HS-27A (cell line): ENCODE data around the gene TMEM248.
"Not testable (repeated sequence)": the region's sequence is repeated elsewhere in the genome, so short reads cannot be mapped to it uniquely, and the experiment has no call there.

Source experiments
- DNase-seq: peaks from one replicate; pipeline ENCODE4 v3.0.0-alpha.2; 2012; ENCODE audit warnings: low read depth, missing footprints

The TMEM248 gene

DNA sequence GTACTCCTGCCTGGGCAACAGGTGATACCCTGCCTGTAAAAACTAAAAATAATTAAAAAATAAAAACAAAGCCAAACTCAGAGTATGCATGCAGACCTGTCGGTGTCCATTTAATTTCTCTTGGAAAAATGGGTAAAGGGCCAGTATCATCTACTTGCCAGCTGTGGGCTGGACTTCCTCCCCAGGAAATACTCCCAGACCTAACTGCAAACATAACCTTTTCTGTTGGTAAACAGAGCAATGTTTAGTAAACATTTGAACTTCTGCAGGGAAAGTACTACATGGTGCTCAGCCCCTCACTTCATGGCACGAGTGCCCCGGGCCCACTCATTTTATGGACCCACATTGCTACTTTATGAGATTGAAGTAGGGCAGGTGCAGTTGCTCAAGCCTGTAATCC lies 10.2 kb upstream of the TMEM248 start:
- no peak for DNase-seq

GRCh38 chr7:66911191-66911590 lies 9.8 kb upstream of the TMEM248 start:
- DNase-seq, result not testable (repeated sequence)

DNA sequence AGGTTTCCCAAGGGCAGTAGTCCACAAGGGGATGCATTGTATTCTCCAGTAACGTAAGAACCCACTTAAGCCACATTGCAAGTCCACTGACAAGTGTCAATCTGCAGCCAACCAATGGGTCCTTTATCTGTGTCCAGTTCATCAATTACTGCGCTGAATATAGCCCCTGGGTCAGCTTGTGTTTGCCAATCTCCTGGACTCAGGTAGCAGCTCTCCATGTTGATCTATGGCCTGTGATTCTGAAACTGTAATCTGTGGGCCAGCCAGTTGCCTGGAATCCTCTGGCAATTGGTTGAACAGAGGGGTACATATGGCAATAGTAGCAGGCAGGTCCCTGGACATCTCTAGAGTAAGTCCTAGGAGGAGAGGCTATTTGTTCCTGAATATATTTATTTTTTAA lies 8.8 kb upstream of the TMEM248 start:
- DNase-seq, result no peak

- DNase-seq, result no peak
These were observed 7.6 kb upstream of the TMEM248 start for GRCh38 chr7:66913118-66914037.

DNA sequence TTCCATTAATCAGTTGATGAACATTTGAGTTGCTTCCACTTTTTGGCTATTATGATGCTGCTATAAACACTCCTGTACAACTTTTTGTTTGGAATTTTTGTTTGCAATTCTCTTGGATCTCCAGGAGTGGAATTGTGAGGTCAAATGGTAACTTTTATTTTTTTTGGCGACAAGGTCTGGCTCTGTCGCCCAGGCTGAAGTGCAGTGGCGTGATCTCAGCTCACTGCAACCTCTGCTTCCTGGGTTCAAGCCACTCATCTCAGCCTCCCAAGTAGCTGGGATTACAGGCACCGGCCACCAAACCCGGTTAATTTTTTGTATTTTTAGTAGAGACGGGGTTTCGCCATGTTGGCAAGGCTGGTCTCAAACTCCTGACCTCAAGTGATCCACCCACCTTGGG lies 3.1 kb upstream of the TMEM248 start:
- not testable (repeated sequence) for DNase-seq

- no peak for DNase-seq
These were observed 1.7 kb upstream of the TMEM248 start for GRCh38 chr7:66919304-66919703.

DNA sequence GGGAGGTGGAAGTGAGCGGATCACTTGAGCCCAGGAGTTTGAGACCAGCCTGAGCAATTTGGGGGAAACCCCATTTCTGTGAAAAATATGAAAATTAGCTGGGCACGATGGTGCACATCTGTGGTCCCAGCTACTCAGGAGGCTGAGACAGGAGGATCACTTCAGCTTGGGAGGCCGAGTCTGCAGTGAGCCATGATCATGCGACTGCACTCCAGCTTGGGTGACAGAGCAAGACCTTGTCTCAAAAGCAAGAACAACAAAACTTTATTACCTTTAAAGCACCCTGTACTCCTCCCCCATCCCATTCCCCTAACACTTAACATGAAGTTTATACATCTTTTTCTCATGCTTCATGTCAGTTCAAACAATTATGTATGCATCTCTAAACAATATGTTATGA lies 1.3 kb upstream of the TMEM248 start:
- DNase-seq, result no peak

DNA sequence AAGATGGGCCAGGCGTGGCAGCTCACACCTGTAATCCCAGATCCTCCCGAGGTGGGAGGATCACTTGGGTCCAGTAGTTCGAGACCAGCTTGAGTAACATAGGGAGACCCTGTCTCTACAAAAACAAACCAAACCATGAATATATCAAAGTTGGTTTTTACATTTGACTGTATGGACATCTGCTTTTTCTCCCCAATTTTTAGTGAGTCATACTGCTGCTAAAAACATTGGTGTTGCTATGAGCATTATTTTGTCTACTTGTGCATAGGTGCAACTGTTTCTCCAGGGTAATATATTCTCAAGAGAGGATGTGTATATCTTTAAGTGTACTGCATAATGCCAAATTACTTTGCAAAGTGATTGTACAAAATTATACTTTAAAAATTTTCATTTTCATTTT lies 769 bp upstream of the TMEM248 start:
- DNase-seq, result no peak

- DNase-seq, result no peak
These were observed 432 bp downstream of the TMEM248 start for GRCh38 chr7:66921396-66921917.

DNA sequence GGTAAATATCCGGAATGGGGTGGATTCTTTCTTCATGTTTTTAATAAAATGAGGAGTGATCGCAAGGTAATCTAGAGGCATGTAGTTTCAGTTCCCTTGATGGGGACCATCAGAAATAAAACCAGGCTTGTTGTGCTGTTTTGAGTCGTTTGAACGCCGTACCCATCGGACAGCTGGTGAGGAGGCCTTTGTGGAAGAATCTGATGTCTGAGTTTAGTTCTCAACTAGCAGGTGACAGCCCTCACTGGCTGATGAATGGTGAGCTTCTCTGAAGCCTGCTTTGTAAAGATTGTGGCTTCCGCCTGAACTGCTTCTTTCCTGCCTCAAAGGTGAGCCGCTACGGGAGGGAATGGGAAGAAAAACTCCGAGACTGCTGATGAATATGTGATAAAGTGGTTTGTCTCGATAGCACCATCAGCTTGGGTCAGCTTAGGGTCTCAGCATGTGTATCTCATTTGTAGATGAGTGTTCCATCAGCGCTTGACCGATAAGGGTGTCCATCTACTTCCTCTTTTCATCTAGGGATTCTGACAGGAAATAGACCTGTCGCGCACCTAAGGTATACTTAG lies 977 bp downstream of the TMEM248 start:
- no peak for DNase-seq

DNA sequence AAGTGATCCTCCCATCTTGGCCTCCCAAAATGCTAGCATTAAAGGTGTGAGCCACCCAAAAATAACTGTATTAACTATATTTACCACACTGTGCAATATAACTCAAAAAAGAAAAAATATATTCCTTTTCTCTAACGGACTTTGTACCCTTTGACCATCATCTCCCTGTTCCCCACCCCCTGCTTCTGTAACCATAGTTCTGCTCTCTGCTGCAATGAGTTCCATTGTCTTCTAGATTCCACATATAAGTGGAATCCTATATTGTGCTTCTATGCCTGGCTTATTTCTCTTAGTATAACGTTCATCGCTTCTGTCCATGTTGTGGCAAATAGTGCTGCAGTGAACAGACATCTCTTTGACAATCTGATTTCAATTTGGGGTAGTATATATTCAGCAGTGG lies 4.2 kb downstream of the TMEM248 start:
- DNase-seq, result no peak

DNA sequence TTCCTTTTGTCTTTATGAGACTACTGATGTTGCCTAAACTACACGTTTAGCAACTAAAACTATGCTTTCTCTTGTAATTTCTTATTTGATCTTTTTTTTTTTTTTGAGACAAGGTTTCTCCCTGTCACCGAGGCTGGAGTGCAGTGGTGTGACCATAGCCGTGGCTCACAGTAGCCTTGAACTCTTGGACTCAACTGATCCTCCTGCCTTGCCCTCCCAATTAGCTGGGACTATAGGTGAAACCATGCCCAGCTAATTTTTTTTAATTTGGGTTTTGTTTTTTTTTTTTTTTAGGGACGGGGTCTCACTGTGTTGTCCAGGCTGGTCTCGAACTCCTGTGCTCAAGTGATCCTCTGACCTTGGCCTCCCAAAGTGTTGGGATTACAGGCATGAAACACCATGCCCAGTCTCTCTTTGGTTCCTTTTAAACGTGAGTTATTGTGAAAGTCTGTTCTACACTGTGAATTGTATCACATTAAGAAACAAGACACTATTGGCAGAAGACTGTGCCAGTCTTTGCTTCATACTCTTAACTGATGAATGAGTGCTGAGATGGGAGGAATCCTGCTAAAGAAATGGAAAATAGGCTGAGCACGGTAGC lies 6.4 kb downstream of the TMEM248 start:
- no peak for DNase-seq

GRCh38 chr7:66928388-66928787 lies 7.4 kb downstream of the TMEM248 start:
- DNase-seq, result no peak

DNA sequence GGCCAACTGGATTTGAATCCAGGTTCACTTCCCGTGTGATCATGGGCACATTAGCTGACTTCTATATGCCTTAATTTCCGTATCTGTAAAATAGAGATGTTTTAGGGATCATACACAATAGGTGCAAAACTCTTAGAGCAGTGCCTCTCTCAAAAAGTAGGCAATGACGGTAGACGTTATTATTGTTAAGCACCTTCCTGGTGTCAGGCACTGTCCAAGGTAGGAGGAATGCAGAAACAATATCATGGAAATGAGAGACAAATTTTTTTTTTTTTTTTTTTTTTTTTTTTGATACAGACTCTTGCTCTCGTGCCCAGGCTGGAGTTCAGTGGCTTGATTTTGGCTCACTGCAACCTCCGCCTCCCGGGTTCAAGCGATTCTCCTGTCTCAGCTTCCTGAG lies 8.1 kb downstream of the TMEM248 start:
- no peak for DNase-seq

- DNase-seq, result no peak
These were observed 8.9 kb downstream of the TMEM248 start for GRCh38 chr7:66929935-66930334.

GRCh38 chr7:66930341-66930740 lies 9.3 kb downstream of the TMEM248 start:
- no peak for DNase-seq

- no peak for DNase-seq
These were observed 12.4 kb downstream of the TMEM248 start for GRCh38 chr7:66933469-66933868.

DNA sequence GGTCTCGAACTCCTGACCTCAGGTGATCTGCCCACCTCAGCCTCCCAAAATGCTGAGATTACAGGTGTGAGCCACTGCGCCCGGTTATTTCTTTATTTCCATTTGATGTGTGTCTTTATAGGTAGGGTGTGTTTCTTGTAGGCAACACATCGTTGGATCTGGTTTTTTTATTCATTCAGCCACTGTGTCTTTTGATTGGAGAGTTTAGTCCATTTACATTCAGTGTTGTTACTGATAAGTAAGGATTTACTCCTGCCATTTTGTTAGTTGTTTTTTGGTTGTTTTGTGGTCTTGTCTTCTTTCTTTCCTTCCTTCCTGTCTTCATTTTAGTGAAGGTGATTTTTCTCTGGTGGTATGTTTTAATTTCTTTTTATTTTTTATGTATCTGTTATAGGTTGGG lies 16.9 kb downstream of the TMEM248 start:
- no peak for DNase-seq

- no peak for DNase-seq
These were observed 18.3 kb downstream of the TMEM248 start for GRCh38 chr7:66939325-66939724.

GRCh38 chr7:66946545-66946944 lies 25.5 kb downstream of the TMEM248 start:
- DNase-seq, result no peak

- DNase-seq, result no peak
These were observed 27.6 kb downstream of the TMEM248 start for GRCh38 chr7:66948480-66949109.

- no peak for DNase-seq
These were observed 29.3 kb downstream of the TMEM248 start for GRCh38 chr7:66950311-66950710.

DNA sequence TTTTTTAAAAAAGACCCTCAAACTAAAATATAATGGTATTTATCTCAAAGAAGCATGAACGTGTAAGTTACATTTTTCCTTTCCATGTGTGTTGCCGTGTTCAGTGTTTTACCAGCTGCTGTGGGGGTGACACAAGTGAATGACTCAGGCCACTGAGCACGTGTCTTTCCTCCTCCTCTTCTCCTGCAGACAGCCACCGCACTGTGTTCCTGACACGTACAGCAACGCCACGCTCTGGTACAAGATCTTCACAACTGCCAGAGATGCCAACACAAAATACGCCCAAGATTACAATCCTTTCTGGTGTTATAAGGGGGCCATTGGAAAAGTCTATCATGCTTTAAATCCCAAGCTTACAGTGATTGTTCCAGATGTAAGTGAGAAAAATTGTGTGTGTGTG lies 29.7 kb downstream of the TMEM248 start:
- DNase-seq, result no peak
